HL-60 (cell line): Measurements from ENCODE around the gene GALNT15.

Source experiments
- DNase-seq, 2 experiments: peaks; one replicate each; pipeline ENCODE4 v3.0.0-alpha.2; 2010 to 2020; ENCODE audit warnings: low read depth in 1 of 2, low spot score in 1 of 2
- H3K27ac ChIP-seq: fragments of 250-450 bp; sonication (Bioruptor Pico); replicated peaks from 2 replicates; pipeline ENCODE4 v1.5.1; 2020; ENCODE audit warnings: mild to moderate bottlenecking, moderate library complexity
- H3K27me3 ChIP-seq: fragments of 250-450 bp; sonication (Bioruptor Pico); 2 replicates; pipeline ENCODE4 v1.5.1; 2021; ENCODE audit warnings: mild to moderate bottlenecking, moderate library complexity; ENCODE audit not compliant: insufficient read depth, poor library complexity, severe bottlenecking
- H3K4me3 ChIP-seq: replicated peaks from 2 replicates; pipeline ENCODE4 v1.5.1; 2011; ENCODE audit warnings: mild to moderate bottlenecking, control low read depth, low read length; ENCODE audit not compliant: insufficient read depth
- GABPA ChIP-seq: IDR thresholded peaks from 2 replicates; pipeline ENCODE4 v1.6.1; 2012; ENCODE audit warnings: low read depth
- POLR2AphosphoS5 ChIP-seq: IDR thresholded peaks from 2 replicates; pipeline ENCODE4 v1.6.1; 2012; ENCODE audit warnings: low read depth
- SPI1 ChIP-seq: IDR thresholded peaks from 2 replicates; pipeline ENCODE4 v1.6.1; 2012; ENCODE audit warnings: low read depth, mild to moderate bottlenecking, borderline replicate concordance
- long read RNA-seq: library from polyadenylated mRNA; unstranded; transcript quantifications from one replicate; pipeline ENCODE4 v2.0.0, GENCODE V29; 2020
- TF ChIP-seq, protein P1 (sequence below): IDR thresholded peaks from one replicate; pipeline ENCODE4 v1.5.1; 2011; ENCODE audit warnings: low read length, control low read depth, inconsistent platforms; ENCODE audit not compliant: insufficient read depth
- TF ChIP-seq, protein P2 (sequence below): IDR thresholded peaks from 2 replicates; pipeline ENCODE4 v1.6.1; 2012; ENCODE audit warnings: low read depth; ENCODE audit not compliant: insufficient replicate concordance

Gene GALNT15, protein sequence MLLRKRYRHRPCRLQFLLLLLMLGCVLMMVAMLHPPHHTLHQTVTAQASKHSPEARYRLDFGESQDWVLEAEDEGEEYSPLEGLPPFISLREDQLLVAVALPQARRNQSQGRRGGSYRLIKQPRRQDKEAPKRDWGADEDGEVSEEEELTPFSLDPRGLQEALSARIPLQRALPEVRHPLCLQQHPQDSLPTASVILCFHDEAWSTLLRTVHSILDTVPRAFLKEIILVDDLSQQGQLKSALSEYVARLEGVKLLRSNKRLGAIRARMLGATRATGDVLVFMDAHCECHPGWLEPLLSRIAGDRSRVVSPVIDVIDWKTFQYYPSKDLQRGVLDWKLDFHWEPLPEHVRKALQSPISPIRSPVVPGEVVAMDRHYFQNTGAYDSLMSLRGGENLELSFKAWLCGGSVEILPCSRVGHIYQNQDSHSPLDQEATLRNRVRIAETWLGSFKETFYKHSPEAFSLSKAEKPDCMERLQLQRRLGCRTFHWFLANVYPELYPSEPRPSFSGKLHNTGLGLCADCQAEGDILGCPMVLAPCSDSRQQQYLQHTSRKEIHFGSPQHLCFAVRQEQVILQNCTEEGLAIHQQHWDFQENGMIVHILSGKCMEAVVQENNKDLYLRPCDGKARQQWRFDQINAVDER
- long read RNA-seq, partial matches to known transcripts = 0 of 1 reads
- long read RNA-seq, other reads (novel, unspliced or antisense) = 1 of 1 reads

DNA sequence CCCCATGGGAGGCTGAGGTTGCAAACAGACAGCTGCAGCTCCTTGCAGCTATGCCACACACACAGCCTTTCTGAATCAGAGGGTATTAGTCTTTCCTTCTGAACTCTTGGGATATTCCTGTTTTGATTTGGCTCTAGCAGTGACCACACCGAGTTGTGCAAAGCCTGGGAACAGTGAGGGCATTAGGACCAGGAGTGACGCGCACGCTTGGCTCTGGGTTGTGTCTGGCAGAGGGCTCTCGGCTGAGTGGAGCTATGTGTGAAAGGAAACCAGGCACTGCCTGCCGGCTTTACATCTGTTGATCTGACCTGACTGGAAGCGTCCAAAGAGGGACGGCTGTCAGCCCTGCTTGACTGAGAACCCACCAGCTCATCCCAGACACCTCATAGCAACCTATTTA is at the start of gene GALNT15:
GALNT15 (plus strand) TSS at position 292 of the 400 bp plus-strand sequence. CDS start 472 bp downstream, outside the sequence.
- no peak within 1 kb of the TSS for H3K27ac ChIP-seq
- DNase-seq = no peak
- H3K27me3 ChIP-seq = peaks cover 4% of the 10 kb centered on the region
- no peak within 1 kb of the TSS for H3K4me3 ChIP-seq
- TF ChIP-seq POLR2AphosphoS5 (no peak), GABPA (no peak), SPI1 (no peak)
- TF ChIP-seq, protein P1, sequence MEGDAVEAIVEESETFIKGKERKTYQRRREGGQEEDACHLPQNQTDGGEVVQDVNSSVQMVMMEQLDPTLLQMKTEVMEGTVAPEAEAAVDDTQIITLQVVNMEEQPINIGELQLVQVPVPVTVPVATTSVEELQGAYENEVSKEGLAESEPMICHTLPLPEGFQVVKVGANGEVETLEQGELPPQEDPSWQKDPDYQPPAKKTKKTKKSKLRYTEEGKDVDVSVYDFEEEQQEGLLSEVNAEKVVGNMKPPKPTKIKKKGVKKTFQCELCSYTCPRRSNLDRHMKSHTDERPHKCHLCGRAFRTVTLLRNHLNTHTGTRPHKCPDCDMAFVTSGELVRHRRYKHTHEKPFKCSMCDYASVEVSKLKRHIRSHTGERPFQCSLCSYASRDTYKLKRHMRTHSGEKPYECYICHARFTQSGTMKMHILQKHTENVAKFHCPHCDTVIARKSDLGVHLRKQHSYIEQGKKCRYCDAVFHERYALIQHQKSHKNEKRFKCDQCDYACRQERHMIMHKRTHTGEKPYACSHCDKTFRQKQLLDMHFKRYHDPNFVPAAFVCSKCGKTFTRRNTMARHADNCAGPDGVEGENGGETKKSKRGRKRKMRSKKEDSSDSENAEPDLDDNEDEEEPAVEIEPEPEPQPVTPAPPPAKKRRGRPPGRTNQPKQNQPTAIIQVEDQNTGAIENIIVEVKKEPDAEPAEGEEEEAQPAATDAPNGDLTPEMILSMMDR = no peak
- TF ChIP-seq, protein P2, sequence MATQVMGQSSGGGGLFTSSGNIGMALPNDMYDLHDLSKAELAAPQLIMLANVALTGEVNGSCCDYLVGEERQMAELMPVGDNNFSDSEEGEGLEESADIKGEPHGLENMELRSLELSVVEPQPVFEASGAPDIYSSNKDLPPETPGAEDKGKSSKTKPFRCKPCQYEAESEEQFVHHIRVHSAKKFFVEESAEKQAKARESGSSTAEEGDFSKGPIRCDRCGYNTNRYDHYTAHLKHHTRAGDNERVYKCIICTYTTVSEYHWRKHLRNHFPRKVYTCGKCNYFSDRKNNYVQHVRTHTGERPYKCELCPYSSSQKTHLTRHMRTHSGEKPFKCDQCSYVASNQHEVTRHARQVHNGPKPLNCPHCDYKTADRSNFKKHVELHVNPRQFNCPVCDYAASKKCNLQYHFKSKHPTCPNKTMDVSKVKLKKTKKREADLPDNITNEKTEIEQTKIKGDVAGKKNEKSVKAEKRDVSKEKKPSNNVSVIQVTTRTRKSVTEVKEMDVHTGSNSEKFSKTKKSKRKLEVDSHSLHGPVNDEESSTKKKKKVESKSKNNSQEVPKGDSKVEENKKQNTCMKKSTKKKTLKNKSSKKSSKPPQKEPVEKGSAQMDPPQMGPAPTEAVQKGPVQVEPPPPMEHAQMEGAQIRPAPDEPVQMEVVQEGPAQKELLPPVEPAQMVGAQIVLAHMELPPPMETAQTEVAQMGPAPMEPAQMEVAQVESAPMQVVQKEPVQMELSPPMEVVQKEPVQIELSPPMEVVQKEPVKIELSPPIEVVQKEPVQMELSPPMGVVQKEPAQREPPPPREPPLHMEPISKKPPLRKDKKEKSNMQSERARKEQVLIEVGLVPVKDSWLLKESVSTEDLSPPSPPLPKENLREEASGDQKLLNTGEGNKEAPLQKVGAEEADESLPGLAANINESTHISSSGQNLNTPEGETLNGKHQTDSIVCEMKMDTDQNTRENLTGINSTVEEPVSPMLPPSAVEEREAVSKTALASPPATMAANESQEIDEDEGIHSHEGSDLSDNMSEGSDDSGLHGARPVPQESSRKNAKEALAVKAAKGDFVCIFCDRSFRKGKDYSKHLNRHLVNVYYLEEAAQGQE = no peak

DNA sequence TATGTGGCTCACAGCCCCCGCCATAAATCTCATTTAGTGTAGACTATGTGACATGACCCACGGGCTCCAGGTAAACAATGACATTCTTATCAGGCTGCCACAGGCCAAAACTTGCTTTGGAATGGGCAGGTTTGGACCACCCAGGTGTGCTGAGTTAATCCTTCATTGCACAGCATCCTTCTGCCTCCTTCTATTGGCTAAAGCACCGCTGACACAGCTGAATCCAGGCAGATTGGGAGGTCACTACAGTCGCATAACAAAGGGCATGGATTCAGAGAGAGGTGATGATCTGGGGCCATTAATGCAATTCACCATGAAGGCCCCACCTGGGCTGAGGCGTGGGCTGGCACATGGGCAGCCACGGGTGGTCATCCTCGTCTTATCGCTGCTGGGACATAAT is 47.8 kb upstream of the GALNT15 start:
- no peak overlapping the region for H3K4me3 ChIP-seq
- H3K27ac ChIP-seq = no peak overlapping the region
- no peak for DNase-seq
- TF ChIP-seq, protein P1 = no peak
- TF ChIP-seq, protein P2 = no peak
- H3K27me3 ChIP-seq = no peaks in the 10 kb centered on the region

DNA sequence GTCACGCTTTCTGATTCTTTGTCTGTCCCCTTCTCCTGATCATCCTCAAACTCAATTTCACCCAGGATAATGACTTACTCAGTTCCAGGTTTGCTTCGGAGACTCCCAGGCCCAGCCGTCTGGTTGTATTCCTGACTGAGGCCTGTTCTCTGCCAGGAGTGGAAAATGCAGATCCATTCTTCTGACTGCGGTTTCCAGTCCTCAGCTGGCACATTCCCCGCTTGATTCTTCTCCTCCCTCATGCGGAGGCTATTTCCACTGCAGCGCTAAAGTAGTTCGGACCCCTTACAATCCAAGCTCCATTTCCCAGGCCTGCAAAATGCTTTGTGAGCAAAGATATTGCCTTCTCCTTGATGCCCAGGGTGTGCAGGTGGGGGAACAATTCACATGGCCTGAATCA is 47.2 kb upstream of the GALNT15 start:
- TF ChIP-seq, protein P1 = no peak
- TF ChIP-seq SPI1 = no peak
- no peak for TF ChIP-seq GABPA
- no peak for TF ChIP-seq POLR2AphosphoS5
- TF ChIP-seq, protein P2 = no peak
- Histone ChIP-seq H3K4me3 (no peak overlapping the region), H3K27ac (no peak overlapping the region), H3K27me3 (no peaks in the 10 kb centered on the region)
- DNase-seq = no peak
